SK-N-DZ (cell line): ENCODE results near the gene RBM28.
"Not testable (repeated sequence)": the region's sequence is repeated elsewhere in the genome, so short reads cannot be mapped to it uniquely, and the experiment has no call there.

Experiments
- DNase-seq: peaks from one replicate; pipeline ENCODE4 v3.0.0-alpha.2; 2015; ENCODE audit warnings: low spot score

RBM28 gene

DNA sequence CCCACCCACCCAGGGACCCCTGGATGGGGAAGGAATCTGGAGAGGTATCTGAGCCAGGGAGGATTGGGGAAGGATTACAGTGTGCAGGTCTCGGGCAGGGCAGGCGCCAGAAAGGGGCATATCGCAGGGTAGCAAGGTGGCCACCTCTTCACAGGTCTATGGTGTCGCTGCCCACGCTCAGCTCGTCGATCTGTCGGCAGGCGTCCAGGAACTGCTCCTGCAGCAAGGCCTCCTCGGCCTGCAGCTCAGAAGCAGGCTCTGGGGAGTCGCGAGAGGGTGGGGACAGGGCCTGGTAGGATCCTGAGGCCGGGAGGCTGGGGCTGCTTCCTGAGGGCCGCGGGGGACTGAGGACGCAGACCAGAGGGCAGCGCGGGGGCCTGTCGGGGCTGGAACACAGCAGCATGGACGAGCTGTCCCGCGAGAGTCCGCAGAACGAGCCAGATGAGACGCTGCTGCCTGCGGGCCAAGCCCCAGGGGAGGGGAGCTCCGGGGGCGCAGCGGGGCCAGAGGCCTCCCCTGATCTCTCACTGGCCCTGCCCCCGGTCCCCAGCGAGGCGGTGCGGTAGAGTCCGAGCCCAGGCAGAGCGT lies 7.1 kb upstream of the RBM28 start:
- peak; percentile 33 for DNase-seq

DNA sequence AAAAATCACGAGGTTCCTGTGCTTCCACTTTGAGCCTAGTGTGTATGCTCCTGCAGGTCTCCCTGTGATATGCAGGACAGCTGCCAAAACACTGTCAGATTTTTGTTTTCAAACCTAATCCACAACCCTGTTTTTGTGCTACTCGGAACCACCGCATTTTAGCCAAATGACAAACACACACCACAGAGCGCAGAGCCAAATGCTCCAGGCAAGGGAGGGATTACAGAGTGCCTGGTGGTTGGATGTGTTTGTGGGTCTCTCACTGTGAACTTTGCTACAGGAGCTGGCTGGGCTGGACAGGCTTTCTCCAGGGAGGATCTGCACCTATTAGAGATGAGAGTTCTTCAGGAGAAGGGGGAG lies 5.7 kb upstream of the RBM28 start:
- no peak for DNase-seq

DNA sequence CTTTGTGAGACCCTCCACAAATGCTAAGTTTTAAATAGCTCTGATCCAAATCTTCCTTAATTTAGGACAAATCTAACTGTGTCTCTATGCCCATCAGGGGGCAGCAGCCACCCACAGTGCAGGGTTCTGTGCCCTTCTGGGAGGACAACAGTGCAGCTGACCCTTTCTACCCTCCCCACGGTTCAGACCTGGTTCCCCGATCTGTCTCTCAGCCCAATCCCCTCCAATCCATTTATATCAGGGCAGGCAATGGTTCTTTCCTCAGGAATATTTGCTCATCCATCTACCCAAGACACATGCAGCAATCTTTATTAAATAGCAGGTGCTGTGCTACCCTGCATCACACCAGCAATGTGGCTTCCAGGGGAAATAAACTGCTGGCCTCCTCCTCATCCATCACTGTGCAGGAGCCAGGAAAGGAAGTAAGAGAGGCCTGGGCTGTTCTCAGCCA lies 4.0 kb upstream of the RBM28 start:
- peak; percentile 83 for DNase-seq

DNA sequence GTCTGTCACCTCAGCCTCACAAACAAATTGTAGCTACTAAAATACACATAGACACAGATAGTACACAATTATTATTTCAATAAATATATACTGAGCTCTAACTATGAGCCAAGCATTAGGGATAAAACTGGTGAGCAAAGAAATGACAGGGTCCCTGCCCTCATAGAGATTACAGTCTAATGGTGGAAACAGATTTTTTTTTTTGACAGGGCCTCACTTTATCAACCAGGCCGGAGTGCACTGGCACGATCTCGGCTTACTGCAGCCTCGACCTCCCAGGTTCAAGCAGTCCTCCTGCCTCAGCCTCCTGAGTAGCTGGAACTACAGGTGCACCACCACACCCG lies 695 bp upstream of the RBM28 start:
- no peak for DNase-seq

DNA sequence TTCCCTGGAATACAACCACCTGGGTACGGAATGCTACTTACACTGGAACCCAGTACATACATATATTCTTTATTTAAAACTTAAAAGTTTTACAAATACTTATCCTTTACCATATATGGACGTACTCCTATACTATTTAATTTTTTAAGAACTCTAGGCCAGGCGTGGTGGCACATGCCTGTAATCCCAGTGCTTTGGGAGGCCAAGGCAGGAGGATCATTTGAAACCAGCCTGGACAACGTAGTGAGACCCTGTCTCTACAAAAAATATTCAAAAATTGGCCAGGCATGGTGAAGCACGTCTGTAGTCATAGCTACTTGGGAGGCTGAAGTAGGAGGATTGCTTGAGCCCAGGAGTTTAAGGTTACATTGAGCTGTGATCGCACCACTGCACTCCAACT lies 2.0 kb downstream of the RBM28 start:
- no peak for DNase-seq

DNA sequence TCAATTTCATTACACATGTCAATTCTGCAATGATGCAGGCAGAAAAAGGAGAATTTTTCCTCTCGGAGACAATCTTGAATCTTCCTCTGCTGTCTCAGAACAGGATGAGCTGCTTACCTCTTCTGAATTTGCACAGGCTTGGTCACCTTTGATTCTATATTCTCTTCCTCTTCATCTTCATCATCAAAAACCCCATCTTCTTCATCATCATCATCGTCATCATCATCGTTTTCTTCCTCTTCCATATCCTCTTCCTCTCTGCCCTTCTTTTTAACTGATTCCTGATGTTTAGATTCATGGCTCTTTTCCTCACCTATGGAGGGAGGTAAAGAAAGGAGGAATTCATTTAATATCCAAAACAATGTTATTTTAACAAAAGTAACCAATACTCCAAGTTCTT lies 8.0 kb downstream of the RBM28 start:
- DNase-seq = no peak

DNA sequence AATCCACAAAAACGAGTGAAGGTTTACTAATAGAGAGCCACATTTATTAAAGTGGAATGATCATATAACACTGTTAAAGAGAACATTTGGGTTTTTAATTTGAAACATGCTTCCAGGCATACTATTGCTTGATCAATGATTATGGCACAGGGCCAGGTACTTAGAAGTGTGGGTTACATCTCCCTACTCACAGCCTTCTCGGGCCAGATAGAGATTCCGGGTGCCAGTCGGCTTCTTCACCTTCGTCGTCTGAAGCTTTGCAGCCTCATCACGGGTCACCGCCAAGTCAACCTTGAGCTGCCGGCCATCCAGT lies 19.4 kb downstream of the RBM28 start:
- no peak for DNase-seq

DNA sequence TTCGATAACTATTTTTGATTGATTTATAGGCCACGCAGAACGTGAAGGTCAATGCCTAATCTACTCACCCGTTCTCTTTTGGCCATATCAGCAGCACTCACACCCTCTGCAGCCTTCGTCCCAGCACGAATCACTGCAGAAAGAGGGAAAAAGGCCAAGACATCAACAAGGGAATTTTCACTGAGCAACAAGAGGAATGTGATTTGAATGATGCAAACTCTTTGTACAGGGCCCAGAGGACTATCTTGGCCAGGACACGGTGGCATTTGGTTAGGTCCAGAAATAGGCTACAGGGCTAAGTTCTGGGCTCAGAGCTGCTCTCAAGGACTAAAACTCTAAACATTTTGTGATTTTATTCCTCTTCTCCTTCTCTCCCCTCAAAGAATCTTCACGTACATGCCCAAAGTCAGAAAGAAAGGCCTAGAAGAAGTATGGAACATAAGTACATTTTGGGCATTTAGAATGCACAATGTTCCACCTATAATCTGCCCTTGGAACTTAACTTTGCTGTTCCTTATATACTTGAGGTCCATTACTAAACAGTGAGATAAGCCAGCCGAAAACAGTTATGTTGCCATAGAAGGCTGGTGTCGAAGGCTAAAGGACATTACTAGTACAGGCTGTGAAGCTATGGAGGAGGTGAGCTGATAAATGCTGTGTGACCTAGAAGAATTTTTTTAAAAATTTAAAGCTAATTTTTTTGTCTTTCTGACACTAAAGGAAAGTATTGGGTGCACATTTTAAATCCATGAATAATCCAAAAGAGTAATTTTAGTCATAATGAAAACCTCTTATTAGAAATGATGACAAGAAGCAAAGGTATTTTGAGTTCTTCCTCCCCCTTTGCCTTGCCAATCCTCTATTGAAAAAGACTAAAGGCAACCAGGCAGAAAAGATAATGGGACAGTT lies 20.0 kb downstream of the RBM28 start:
- no peak for DNase-seq

DNA sequence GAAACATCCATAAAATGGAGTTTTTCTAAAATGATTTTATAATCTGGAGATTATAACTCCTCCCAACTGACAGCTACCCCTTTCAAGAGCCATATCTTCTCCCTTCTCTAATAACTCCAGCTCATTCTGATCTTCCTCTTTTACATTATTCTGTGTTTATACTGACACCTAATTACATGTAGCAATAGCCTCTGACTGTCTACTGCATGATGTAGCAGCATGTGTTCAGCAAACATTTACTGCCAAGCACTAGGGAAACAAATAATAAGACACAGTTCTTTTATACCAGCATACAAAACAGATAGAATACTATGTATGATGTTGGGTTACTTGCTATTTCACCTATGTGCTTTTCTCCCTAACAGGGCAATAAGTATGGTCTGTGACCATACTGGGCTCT lies 20.7 kb downstream of the RBM28 start:
- no peak for DNase-seq

DNA sequence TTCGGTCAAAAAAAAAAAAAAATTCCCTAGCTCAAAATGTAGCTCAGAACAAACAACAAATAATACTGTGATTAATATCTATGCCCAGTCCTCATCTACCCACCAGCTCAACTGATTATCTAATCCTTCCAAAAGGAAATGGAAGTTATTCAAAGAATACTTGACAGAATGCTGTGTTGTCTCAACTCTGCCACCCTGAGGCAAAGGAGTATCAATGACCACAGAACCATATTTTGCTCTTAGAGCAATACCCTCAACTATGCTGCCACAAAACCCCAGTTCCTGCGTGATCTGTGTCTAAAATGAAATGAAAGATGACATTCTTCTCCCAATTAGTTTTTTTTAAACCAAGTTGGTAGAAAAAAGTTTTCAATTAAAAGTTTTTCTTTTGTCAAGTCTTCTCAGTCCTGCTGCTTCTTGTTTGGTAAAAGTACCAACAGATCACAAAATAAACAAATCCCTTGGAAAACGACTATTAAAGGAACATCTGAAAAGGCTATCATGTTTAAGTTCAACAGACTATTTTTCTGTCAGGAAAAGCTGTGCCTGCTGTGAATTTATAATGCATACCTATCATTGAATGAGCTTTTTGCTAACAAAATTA lies 21.6 kb downstream of the RBM28 start:
- no peak for DNase-seq

DNA sequence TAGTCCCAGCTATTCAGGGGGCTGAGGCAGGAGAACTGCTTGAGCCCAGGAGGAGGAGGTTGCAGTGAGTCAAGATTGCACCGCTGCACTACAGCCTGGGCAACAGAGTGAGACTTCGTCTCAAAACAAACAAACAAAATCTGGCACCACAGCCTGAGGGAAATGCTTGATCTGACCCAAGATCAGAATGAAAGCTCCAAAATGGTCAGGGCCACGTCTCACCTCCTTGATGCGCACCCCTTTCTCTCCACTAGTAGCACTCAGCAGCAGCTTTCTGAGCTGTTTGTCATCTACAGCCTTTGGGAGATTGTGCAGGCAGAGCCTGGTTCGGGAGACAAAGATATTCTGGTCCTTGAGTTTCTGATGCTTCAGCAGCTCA lies 22.7 kb downstream of the RBM28 start:
- no peak for DNase-seq

DNA sequence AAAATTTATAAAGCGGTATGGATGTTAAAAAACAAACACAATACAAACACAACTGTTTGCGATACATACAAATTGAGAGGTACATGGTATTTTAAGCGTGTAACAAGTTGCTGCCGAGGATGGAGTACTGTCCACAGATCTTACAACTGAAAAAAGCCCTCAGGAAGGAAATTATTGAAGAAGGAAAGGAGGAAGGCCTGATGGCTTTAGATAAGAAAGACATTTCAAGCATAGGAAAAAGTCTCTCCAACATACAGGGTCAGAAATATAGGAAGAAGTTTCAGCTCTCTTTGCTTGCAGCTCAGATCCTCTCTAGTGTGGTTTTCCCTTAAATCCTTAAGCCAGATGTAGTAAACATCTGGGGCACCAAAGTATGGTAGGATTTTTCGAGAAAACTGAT lies 25.0 kb downstream of the RBM28 start:
- no peak for DNase-seq

DNA sequence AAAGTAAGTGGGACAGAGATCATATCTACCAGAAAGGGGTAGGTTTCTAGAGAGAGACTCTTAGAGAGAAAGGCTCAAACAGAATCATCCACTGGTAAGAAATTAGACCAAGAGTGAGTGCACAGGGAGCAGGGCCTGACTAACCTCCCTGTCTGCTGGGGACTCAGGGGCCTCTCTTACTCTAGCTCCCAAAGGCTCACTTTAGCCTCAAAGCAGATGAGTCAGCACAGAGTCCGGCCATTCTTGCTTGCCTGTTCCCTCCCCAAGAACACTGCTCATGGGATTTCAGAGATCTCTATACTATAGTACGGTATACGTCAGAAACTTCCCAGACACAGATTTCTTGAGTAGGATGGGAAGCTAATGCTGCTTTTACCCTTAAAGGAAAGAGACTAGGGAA lies 32.7 kb downstream of the RBM28 start:
- DNase-seq = no peak

DNA sequence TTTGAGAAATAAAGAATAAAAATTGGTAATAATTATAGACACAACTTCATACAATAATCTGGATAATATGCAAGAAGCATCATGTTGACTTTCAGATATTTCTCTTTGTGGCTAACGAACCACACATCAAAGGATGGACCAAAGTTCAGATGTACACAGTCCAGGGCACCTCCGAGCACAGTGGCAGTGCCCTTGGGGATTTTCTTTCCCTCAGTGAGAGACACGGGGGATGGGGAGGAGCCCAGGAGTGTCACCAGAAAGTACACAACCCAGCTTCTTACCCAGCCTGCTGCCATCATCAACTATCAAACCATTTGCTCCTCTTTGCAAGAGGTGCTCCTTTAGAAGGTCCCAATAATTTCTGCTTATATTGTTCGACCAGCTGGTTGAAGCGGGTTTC lies 33.2 kb downstream of the RBM28 start:
- DNase-seq = no peak

DNA sequence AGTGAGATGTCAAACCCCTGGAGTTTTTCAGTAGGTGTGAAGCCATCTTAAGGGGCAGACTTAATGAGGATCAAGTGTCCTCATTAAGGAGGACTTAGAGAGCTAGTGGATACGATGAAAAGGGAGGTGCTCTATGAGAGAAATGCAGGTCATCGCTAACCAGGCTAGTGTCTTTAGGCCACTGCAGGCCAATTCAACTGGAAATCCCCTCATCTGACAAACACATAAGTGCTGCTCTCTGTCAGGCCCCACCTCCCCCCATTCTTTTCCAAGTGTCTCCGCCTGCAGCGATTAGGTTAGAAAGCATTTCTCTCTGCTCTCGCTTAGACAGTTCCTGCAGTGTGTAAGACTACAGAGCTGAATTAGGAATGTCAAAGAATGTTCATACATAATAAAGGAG lies 33.7 kb downstream of the RBM28 start:
- no peak for DNase-seq

DNA sequence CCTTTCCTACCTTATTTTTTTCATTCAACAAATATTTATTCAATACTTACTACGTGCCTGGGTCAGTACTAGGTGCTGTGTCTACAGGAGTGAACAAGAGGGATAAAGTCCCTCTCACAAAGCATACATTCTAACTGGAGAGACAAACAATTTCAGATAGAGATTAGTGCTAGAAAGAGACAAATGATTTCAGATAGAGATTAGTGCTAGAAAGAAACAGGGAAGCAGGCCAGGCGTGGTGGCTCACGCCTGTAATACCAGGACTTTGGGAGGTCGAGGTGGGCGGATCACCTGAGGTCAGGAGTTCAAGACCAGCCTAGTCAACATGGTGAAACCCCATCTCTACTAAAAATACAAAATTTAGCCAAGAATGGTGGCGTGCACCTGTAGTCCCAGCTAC lies 34.6 kb downstream of the RBM28 start:
- DNase-seq = no peak

DNA sequence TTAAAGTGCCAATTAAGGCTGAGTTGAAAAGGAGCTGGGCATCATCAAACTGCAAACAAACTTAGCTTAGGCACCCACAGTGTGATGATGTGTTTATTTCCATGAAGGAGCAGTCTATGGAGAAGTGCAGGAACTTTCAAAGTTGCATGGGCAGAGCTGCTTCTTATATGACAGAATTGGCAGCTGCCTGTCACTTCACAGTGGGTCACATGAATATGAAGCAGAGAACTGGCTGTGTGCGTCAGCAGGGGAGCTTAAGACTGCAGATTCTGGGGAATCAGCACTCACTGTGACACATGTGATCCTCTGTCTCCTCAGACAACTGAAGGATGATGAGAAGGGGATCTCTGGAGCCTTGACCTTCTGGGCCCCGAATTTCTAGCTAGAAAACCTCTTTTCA lies 36.6 kb downstream of the RBM28 start:
- DNase-seq = no peak

DNA sequence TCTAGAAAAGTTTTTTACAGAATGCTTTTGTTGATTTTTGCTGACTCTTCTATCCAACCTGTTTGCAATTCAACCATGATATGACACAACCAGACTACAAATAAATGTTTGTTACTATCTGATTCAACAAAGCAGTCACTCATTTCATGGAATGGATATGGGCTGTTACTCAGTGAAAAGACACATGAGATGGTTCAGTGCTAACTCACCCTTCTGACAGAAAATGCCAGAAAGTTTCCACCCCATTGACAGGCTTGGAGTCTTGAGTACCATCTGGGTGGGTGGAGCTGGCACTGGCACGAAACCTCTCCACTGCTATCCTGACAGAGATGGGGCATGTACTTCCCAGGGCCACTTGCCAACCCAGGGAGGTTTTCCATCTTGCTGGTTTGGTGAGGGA lies 39.5 kb downstream of the RBM28 start:
- no peak for DNase-seq

DNA sequence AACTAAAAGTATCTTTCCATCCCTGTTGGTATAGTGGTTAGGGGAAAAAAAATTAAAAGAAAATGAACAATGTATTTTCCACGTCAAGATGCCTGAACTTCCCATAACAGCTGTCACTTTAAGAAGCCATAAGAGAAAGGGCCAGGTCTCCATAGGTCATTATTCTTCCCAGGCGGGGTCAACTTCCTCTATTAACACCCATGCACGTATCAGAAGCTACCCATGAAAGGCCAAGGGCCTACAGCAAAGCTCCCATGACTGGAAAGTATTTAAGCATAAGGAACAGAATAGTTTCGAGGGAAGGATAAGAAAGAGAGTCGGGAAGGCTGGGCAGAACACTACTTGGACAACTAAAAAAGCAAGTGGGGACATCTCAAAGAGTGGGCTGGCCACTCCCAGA lies 40.1 kb downstream of the RBM28 start:
- DNase-seq = no peak

DNA sequence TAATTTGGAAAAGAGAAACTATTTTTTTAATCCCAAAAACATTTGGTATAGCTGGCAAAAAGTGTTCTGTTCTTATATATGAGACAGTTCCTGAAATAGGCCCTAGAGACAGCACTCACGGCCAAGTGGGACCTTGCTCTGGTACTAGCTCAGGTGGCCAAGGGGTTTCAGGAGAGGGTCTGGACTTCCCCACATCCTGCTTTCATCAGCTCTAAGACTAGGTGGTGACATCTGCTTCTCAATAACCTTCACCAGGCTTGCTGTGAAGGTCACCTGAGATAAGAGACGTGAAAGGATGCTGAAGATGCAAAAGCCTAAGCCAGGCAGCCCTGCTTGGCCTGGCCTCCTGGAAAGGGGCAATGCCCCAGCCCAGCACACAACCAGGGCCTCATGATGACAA lies 40.6 kb downstream of the RBM28 start:
- DNase-seq = no peak

DNA sequence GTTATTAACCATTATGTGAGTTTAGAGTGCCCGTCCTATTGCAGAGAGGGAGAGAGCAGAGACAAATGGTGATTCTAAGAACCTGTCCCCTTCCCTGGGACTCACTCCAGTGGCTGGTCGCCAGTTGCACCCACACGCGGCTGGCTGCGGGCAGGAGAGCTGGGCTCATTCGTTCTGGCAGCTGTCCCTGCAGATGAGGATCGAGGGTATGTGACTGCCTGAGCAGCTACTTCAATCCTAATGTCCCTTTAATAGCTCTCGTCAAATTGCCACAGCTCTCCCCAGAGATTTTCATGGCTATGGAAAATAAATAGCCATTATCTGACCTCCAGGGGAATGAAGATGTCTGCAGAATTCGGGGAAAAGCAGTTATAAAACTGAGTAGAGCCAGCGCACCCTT lies 41.6 kb downstream of the RBM28 start:
- DNase-seq = no peak

DNA sequence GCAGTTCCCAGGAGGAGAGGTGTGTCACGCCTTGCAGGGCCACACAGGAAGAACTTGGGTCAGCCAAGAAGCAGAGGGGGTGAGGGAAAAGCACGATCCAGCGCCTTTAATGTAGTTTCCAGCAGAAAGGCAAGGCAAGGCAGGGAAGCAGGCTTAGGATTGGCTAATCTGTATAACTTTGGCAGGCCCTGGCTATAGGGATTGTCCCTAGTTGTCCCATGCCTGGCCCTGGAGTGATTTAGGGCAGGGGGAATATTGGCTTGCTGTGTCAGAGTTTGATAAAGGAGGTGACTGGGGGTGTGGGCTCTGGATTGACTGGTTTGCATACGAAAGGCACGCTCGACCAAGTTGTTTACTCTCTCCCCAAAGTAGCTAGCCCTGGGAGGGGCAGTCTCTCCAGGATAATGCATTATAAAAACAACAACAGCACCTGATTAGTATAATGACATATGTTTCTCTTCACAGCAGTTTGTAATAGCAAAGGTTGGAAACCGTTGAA lies 44.5 kb downstream of the RBM28 start:
- DNase-seq = no peak

DNA sequence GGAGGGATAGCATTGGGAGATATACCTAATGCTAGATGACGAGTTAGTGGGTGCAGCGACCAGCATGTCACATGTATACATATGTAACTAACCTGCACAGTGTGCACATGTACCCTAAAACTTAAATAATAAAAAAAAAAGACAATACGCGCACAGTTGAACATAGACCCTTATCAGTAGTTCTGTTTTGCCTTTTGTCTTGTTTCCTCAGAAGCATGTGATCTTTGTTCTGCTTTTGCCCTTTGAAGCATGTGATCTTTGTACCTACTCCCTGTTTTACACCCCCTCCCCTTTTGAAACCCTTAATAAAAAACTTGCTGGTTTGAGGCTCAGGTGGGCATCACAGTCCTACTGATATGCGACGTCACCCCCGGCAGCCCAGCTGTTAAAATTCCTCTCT lies 45.7 kb downstream of the RBM28 start:
- not testable (repeated sequence) for DNase-seq
